Measurements from ENCODE around the gene AKAP13. TPM values are rescaled to one million over a fixed set of nuclear protein-coding genes. Genes with fewer than 3 reads are reported as not detected.

AKAP13 gene
- total and polyA plus RNA-seq, 2 of the 8 experiments (the other 6 are each of a cell fraction or from before 2014, with no cell fraction given), result 14.0 to 46.2 TPM

- TF ChIP-seq SIX5 (IDR thresholded peaks at IDR 0.05; ENCODE audit: low read depth, low read length) (no peak), TAF7 (optimal IDR thresholded peaks at IDR 0.05; ENCODE audit: borderline replicate concordance, low read depth, low read length) (no peak), FOSL1 (IDR thresholded peaks at IDR 0.05; ENCODE audit: insufficient read depth, low read depth, low read length) (no peak)
These were observed 336.8 kb downstream of the AKAP13 start (continued) for GRCh38 chr15:85717212-85717611.

Data from H1 (cell line).